Measurements from ENCODE around the gene HS2ST1. TPM values are rescaled to one million over a fixed set of nuclear protein-coding genes. Genes with fewer than 3 reads are reported as not detected.
"Not testable (repeated sequence)": the region's sequence is repeated elsewhere in the genome, so short reads cannot be mapped to it uniquely, and the experiment has no call there.

Gene HS2ST1
- 40.8 and 54.0 TPM in 2 replicates for total RNA-seq (2022)
- percentile 83 among the genes with signal in this experiment for Bru-seq, nascent RNA
- BruChase-seq, experiment 1, labeled RNA remaining after a 6-hour chase: percentile 89 among the genes with signal in this experiment
- BruChase-seq, experiment 2, labeled RNA remaining after a 2-hour chase: percentile 85 among the genes with signal in this experiment
- long read RNA-seq, full-length matches to known transcripts: 28 of 29 reads
- long read RNA-seq, partial matches to known transcripts: 0 of 29 reads
- long read RNA-seq, other reads (novel, unspliced or antisense): 1 of 29 reads

GRCh38 chr1:86914601-86914997 is at the start of gene HS2ST1:
Gene HS2ST1, plus strand, starts transcription at chr1:86914635.
- no peaks in the 10 kb centered on the region for H3K27me3 Mint-ChIP-seq (ENCODE audit: unreplicated experiment)
- no peak for DNase-seq
- H3K4me1 Mint-ChIP-seq (ENCODE audit: low read depth, unreplicated experiment): peaks cover 33% of the 10 kb centered on the region
- H3K4me3 Mint-ChIP-seq (ENCODE audit: low read depth, unreplicated experiment): no peak within 1 kb of the TSS
- no peak within 1 kb of the TSS for H3K27ac Mint-ChIP-seq (ENCODE audit: unreplicated experiment)
- TF ChIP-seq, protein P1, sequence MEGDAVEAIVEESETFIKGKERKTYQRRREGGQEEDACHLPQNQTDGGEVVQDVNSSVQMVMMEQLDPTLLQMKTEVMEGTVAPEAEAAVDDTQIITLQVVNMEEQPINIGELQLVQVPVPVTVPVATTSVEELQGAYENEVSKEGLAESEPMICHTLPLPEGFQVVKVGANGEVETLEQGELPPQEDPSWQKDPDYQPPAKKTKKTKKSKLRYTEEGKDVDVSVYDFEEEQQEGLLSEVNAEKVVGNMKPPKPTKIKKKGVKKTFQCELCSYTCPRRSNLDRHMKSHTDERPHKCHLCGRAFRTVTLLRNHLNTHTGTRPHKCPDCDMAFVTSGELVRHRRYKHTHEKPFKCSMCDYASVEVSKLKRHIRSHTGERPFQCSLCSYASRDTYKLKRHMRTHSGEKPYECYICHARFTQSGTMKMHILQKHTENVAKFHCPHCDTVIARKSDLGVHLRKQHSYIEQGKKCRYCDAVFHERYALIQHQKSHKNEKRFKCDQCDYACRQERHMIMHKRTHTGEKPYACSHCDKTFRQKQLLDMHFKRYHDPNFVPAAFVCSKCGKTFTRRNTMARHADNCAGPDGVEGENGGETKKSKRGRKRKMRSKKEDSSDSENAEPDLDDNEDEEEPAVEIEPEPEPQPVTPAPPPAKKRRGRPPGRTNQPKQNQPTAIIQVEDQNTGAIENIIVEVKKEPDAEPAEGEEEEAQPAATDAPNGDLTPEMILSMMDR (IDR thresholded peaks at IDR 0.05; ENCODE audit: unreplicated experiment): no peak
- H3K36me3 Mint-ChIP-seq (ENCODE audit: insufficient read depth, unreplicated experiment): peaks cover 18% of the 10 kb centered on the region
- CTCF ChIA-PET: interaction anchor here (0.6 to 1.6 kb wide), 12 partner anchors 13 to 1058 kb away, joined by 3 to 15 read pairs (median 5); no protein-coding TSS in a partner anchor
- BruUV-seq (replicated peaks): no TSS peak
- no peaks in the 10 kb centered on the region for H3K9me3 Mint-ChIP-seq (ENCODE audit: low read depth, unreplicated experiment)
- intact Hi-C loops (cut with micrococcal nuclease; ENCODE audit: unreplicated experiment): loop anchor here (10.0 kb wide), 1 partner anchor 140 kb away; no protein-coding TSS in a partner anchor

- no peak overlapping the region for H3K4me3 Mint-ChIP-seq (ENCODE audit: low read depth, unreplicated experiment)
- H3K27ac Mint-ChIP-seq (ENCODE audit: unreplicated experiment): no peak overlapping the region
- H3K27me3 Mint-ChIP-seq (ENCODE audit: unreplicated experiment): no peaks in the 10 kb centered on the region
- CTCF ChIA-PET: no interaction called here
- no peak for DNase-seq
- TF ChIP-seq, protein P1 (IDR thresholded peaks at IDR 0.05; ENCODE audit: unreplicated experiment): no peak
- no peaks in the 10 kb centered on the region for H3K4me1 Mint-ChIP-seq (ENCODE audit: low read depth, unreplicated experiment)
- no peaks in the 10 kb centered on the region for H3K9me3 Mint-ChIP-seq (ENCODE audit: low read depth, unreplicated experiment)
- intact Hi-C loops (cut with micrococcal nuclease; ENCODE audit: unreplicated experiment): no loop called here
- no TSS peak for BruUV-seq (replicated peaks)
- H3K36me3 Mint-ChIP-seq (ENCODE audit: insufficient read depth, unreplicated experiment): peaks cover 19% of the 10 kb centered on the region
Observed at GRCh38 chr1:86865973-86866637, 48.3 kb upstream of the HS2ST1 start.

- DNase-seq: no peak
Observed at GRCh38 chr1:86866665-86867064, 47.8 kb upstream of the HS2ST1 start.

GRCh38 chr1:86867278-86867677 is 47.2 kb upstream of the HS2ST1 start:
- H3K27me3 Mint-ChIP-seq (ENCODE audit: unreplicated experiment): not testable (repeated sequence)

More at GRCh38 chr1:86866665-86867064, 47.8 kb upstream of the HS2ST1 start:
- H3K9me3 Mint-ChIP-seq (ENCODE audit: low read depth, unreplicated experiment): no peaks in the 10 kb centered on the region
- H3K4me3 Mint-ChIP-seq (ENCODE audit: low read depth, unreplicated experiment): no peak overlapping the region
- H3K27me3 Mint-ChIP-seq (ENCODE audit: unreplicated experiment): no peaks in the 10 kb centered on the region
- CTCF ChIA-PET: no interaction called here
- intact Hi-C loops (cut with micrococcal nuclease; ENCODE audit: unreplicated experiment): no loop called here
- no peak overlapping the region for H3K27ac Mint-ChIP-seq (ENCODE audit: unreplicated experiment)
- no peaks in the 10 kb centered on the region for H3K4me1 Mint-ChIP-seq (ENCODE audit: low read depth, unreplicated experiment)
- TF ChIP-seq, protein P1 (IDR thresholded peaks at IDR 0.05; ENCODE audit: unreplicated experiment): no peak
- peaks cover 19% of the 10 kb centered on the region for H3K36me3 Mint-ChIP-seq (ENCODE audit: insufficient read depth, unreplicated experiment)
- no TSS peak for BruUV-seq (replicated peaks)

More at GRCh38 chr1:86867278-86867677, 47.2 kb upstream of the HS2ST1 start:
- CTCF ChIA-PET; H3K27ac Mint-ChIP-seq (ENCODE audit: unreplicated experiment); intact Hi-C loops (cut with micrococcal nuclease; ENCODE audit: unreplicated experiment); DNase-seq; H3K4me3 Mint-ChIP-seq (ENCODE audit: low read depth, unreplicated experiment); H3K4me1 Mint-ChIP-seq (ENCODE audit: low read depth, unreplicated experiment); BruUV-seq (replicated peaks); H3K9me3 Mint-ChIP-seq (ENCODE audit: low read depth, unreplicated experiment): not testable (repeated sequence)
- peaks cover 19% of the 10 kb centered on the region for H3K36me3 Mint-ChIP-seq (ENCODE audit: insufficient read depth, unreplicated experiment)

Data from Calu3 (cell line).